ENCODE data around the gene NRIP3. TPM values are rescaled to one million over a fixed set of nuclear protein-coding genes. Genes with fewer than 3 reads are reported as not detected.
"Not testable (repeated sequence)": the region's sequence is repeated elsewhere in the genome, so short reads cannot be mapped to it uniquely, and the experiment has no call there.

The NRIP3 gene
- total and polyA plus RNA-seq, 9 donors = 0.76 to 1.6 (median 1.00) TPM

GRCh38 chr11:9002920-9003572, 755 bp downstream of the NRIP3 start:
- Histone ChIP-seq H3K27me3 (ENCODE audit: control insufficient read depth, insufficient read depth, low read length) (peaks cover 44% of the 10 kb centered on the region), H3K4me3 (ENCODE audit: low read length) (peak overlapping the region; percentile 48), H3K27ac (ENCODE audit: low read length) (no peak overlapping the region), H3K4me1 (ENCODE audit: control insufficient read depth, insufficient read depth, low read length) (peaks cover 16% of the 10 kb centered on the region), H3K9me3 (replicated peaks; ENCODE audit: control insufficient read depth, low read depth, low read length) (no peaks in the 10 kb centered on the region), H3K36me3 (ENCODE audit: control insufficient read depth, insufficient read depth, low read length) (no peaks in the 10 kb centered on the region)
- WGBS (ENCODE audit: insufficient coverage) = 4% methylated on average over 4 of the region's 8 CpGs
- no peak for DNase-seq

- Histone ChIP-seq H3K36me3 (ENCODE audit: control insufficient read depth, insufficient read depth, low read length) (no peaks in the 10 kb centered on the region), H3K4me3 (ENCODE audit: low read length) (no peak overlapping the region), H3K9me3 (replicated peaks; ENCODE audit: control insufficient read depth, low read depth, low read length) (no peaks in the 10 kb centered on the region), H3K27me3 (ENCODE audit: control insufficient read depth, insufficient read depth, low read length) (peaks cover 41% of the 10 kb centered on the region), H3K4me1 (ENCODE audit: control insufficient read depth, insufficient read depth, low read length) (peaks cover 16% of the 10 kb centered on the region), H3K27ac (ENCODE audit: low read length) (no peak overlapping the region)
- DNase-seq = peak; percentile 22
- WGBS (ENCODE audit: insufficient coverage) = 80% methylated on average over 2 of the region's 6 CpGs
Observed at GRCh38 chr11:9001736-9002135, 2.1 kb downstream of the NRIP3 start.

- Histone ChIP-seq H3K4me1 (ENCODE audit: control insufficient read depth, insufficient read depth, low read length) (peaks cover 3% of the 10 kb centered on the region), H3K36me3 (ENCODE audit: control insufficient read depth, insufficient read depth, low read length) (no peaks in the 10 kb centered on the region), H3K9me3 (replicated peaks; ENCODE audit: control insufficient read depth, low read depth, low read length) (no peaks in the 10 kb centered on the region), H3K27me3 (ENCODE audit: control insufficient read depth, insufficient read depth, low read length) (peaks cover 17% of the 10 kb centered on the region), H3K27ac (ENCODE audit: low read length) (no peak overlapping the region), H3K4me3 (ENCODE audit: low read length) (no peak overlapping the region)
- WGBS (ENCODE audit: insufficient coverage) = 67% methylated on average over 1 of the region's 2 CpGs
- DNase-seq = no peak
Observed at GRCh38 chr11:8998017-8998416, 5.8 kb downstream of the NRIP3 start.

GRCh38 chr11:8997451-8997850, 6.3 kb downstream of the NRIP3 start:
- H3K9me3 ChIP-seq (replicated peaks; ENCODE audit: control insufficient read depth, low read depth, low read length) = no peaks in the 10 kb centered on the region
- no peaks in the 10 kb centered on the region for H3K36me3 ChIP-seq (ENCODE audit: control insufficient read depth, insufficient read depth, low read length)
- H3K27ac ChIP-seq (ENCODE audit: low read length) = no peak overlapping the region
- no peaks in the 10 kb centered on the region for H3K4me1 ChIP-seq (ENCODE audit: control insufficient read depth, insufficient read depth, low read length)
- H3K4me3 ChIP-seq (ENCODE audit: low read length) = no peak overlapping the region
- WGBS (ENCODE audit: insufficient coverage) = no CpG with 5 or more reads among the region's 3 CpGs
- peaks cover 12% of the 10 kb centered on the region for H3K27me3 ChIP-seq (ENCODE audit: control insufficient read depth, insufficient read depth, low read length)
- no peak for DNase-seq

- Histone ChIP-seq H3K4me1 (ENCODE audit: control insufficient read depth, insufficient read depth, low read length) (no peaks in the 10 kb centered on the region), H3K27me3 (ENCODE audit: control insufficient read depth, insufficient read depth, low read length) (no peaks in the 10 kb centered on the region), H3K27ac (ENCODE audit: low read length) (no peak overlapping the region), H3K36me3 (ENCODE audit: control insufficient read depth, insufficient read depth, low read length) (no peaks in the 10 kb centered on the region), H3K4me3 (ENCODE audit: low read length) (no peak overlapping the region), H3K9me3 (replicated peaks; ENCODE audit: control insufficient read depth, low read depth, low read length) (no peaks in the 10 kb centered on the region)
- no CpG with 5 or more reads among the region's 1 CpG for WGBS (ENCODE audit: insufficient coverage)
- no peak for DNase-seq
Observed at GRCh38 chr11:8989453-8989852, 14.3 kb downstream of the NRIP3 start.

- WGBS (ENCODE audit: insufficient coverage) = no CpG with 5 or more reads among the region's 3 CpGs
- Histone ChIP-seq H3K9me3 (replicated peaks; ENCODE audit: control insufficient read depth, low read depth, low read length) (no peaks in the 10 kb centered on the region), H3K36me3 (ENCODE audit: control insufficient read depth, insufficient read depth, low read length) (no peaks in the 10 kb centered on the region)
Observed at GRCh38 chr11:8988329-8989234, 15.2 kb downstream of the NRIP3 start.

GRCh38 chr11:8987446-8987845, 16.4 kb downstream of the NRIP3 start:
- Histone ChIP-seq H3K4me3 (ENCODE audit: low read length) (no peak overlapping the region), H3K36me3 (ENCODE audit: control insufficient read depth, insufficient read depth, low read length) (no peaks in the 10 kb centered on the region), H3K27ac (ENCODE audit: low read length) (no peak overlapping the region), H3K9me3 (replicated peaks; ENCODE audit: control insufficient read depth, low read depth, low read length) (no peaks in the 10 kb centered on the region), H3K27me3 (ENCODE audit: control insufficient read depth, insufficient read depth, low read length) (no peaks in the 10 kb centered on the region), H3K4me1 (ENCODE audit: control insufficient read depth, insufficient read depth, low read length) (no peaks in the 10 kb centered on the region)
- no peak for DNase-seq
- WGBS (ENCODE audit: insufficient coverage) = no CpG with 5 or more reads among the region's 2 CpGs

More at GRCh38 chr11:8988329-8989234, 15.2 kb downstream of the NRIP3 start:
- no peak overlapping the region for H3K27ac ChIP-seq (ENCODE audit: low read length)
- H3K4me1 ChIP-seq (ENCODE audit: control insufficient read depth, insufficient read depth, low read length) = no peaks in the 10 kb centered on the region
- no peak for DNase-seq
- no peaks in the 10 kb centered on the region for H3K27me3 ChIP-seq (ENCODE audit: control insufficient read depth, insufficient read depth, low read length)
- no peak overlapping the region for H3K4me3 ChIP-seq (ENCODE audit: low read length)

- not testable (repeated sequence) for H3K27me3 ChIP-seq (ENCODE audit: control insufficient read depth, insufficient read depth, low read length); H3K9me3 ChIP-seq (replicated peaks; ENCODE audit: control insufficient read depth, low read depth, low read length); H3K36me3 ChIP-seq (ENCODE audit: control insufficient read depth, insufficient read depth, low read length); H3K27ac ChIP-seq (ENCODE audit: low read length); DNase-seq; H3K4me3 ChIP-seq (ENCODE audit: low read length); H3K4me1 ChIP-seq (ENCODE audit: control insufficient read depth, insufficient read depth, low read length)
- 96% methylated on average over 5 of the region's 6 CpGs for WGBS (ENCODE audit: insufficient coverage)
Observed at GRCh38 chr11:8986772-8987171, 17.0 kb downstream of the NRIP3 start.

- H3K27me3 ChIP-seq (ENCODE audit: control insufficient read depth, insufficient read depth, low read length) = no peaks in the 10 kb centered on the region
- H3K27ac ChIP-seq (ENCODE audit: low read length) = no peak overlapping the region
- no peak for DNase-seq
- H3K9me3 ChIP-seq (replicated peaks; ENCODE audit: control insufficient read depth, low read depth, low read length) = no peaks in the 10 kb centered on the region
- H3K4me1 ChIP-seq (ENCODE audit: control insufficient read depth, insufficient read depth, low read length) = no peaks in the 10 kb centered on the region
- 80% methylated on average over 1 of the region's 5 CpGs for WGBS (ENCODE audit: insufficient coverage)
- H3K36me3 ChIP-seq (ENCODE audit: control insufficient read depth, insufficient read depth, low read length) = no peaks in the 10 kb centered on the region
- no peak overlapping the region for H3K4me3 ChIP-seq (ENCODE audit: low read length)
Observed at GRCh38 chr11:8985462-8985861, 18.3 kb downstream of the NRIP3 start.

GRCh38 chr11:8983552-8983951, 20.2 kb downstream of the NRIP3 start:
- Histone ChIP-seq H3K27ac (ENCODE audit: low read length) (no peak overlapping the region), H3K9me3 (replicated peaks; ENCODE audit: control insufficient read depth, low read depth, low read length) (no peaks in the 10 kb centered on the region), H3K36me3 (ENCODE audit: control insufficient read depth, insufficient read depth, low read length) (no peaks in the 10 kb centered on the region), H3K4me3 (ENCODE audit: low read length) (no peak overlapping the region), H3K4me1 (ENCODE audit: control insufficient read depth, insufficient read depth, low read length) (no peaks in the 10 kb centered on the region), H3K27me3 (ENCODE audit: control insufficient read depth, insufficient read depth, low read length) (no peaks in the 10 kb centered on the region)
- DNase-seq = no peak
- 88% methylated on average over 1 of the region's 2 CpGs for WGBS (ENCODE audit: insufficient coverage)

All from muscle of leg (tissue), 11 donors.